Thoracic aorta (tissue), 2 donors: ENCODE results near the gene CD36. TPM values are rescaled to one million over a fixed set of nuclear protein-coding genes. Genes with fewer than 3 reads are reported as not detected.

ENCODE experiments used
- ATAC-seq: fragments of 150-250 bp; one replicate; pipeline ENCODE4 v1.8.0; 2017; ENCODE audit warnings: low read depth; ENCODE audit not compliant: insufficient number of reproducible peaks, low FRiP score
- DNase-seq: peaks from one replicate; pipeline ENCODE4 v3.0.0-alpha.2; 2020; ENCODE audit warnings: low spot score
- H3K27ac ChIP-seq, 2 donors: fragments of 200-600 bp; sonication (generic); 1 replicate in 1 of 2; 2 replicates in 1 of 2; pipeline ENCODE4 v1.5.1; 2016; ENCODE audit warnings: mild to moderate bottlenecking in 2 of 2, moderate library complexity in 2 of 2
- H3K27me3 ChIP-seq: fragments of 200-600 bp; sonication (generic); replicated peaks from 2 replicates; pipeline ENCODE4 v1.6.0; 2016; ENCODE audit warnings: mild to moderate bottlenecking; ENCODE audit not compliant: insufficient read depth
- H3K36me3 ChIP-seq: fragments of 200-600 bp; sonication (generic); one replicate; pipeline ENCODE4 v1.5.1; 2016
- H3K4me1 ChIP-seq, 2 donors: fragments of 200-600 bp; sonication (generic); 1 replicate in 1 of 2; 2 replicates in 1 of 2; pipeline versions ENCODE4 v1.5.1 to v1.6.0; 2016; ENCODE audit warnings: low read depth in 2 of 2, mild to moderate bottlenecking in 1 of 2; ENCODE audit not compliant: control insufficient read depth in 1 of 2
- H3K4me3 ChIP-seq: fragments of 200-600 bp; sonication (generic); 2 replicates; pipeline ENCODE4 v1.5.1; 2016; ENCODE audit warnings: mild to moderate bottlenecking
- H3K9me3 ChIP-seq: fragments of 200-600 bp; sonication (generic); 2 replicates; pipeline ENCODE4 v1.5.1; 2016
- CTCF ChIP-seq: fragments of 200-600 bp; sonication (generic); IDR thresholded peaks from one replicate; pipeline ENCODE4 v1.5.1; 2019; ENCODE audit warnings: antibody characterized with exemption
- total RNA-seq, 2 donors: library from RNA; depleted of rRNA; stranded (reverse); fragments of >200 nt; gene quantifications; one replicate each; pipeline versions ENCODE4 v1.1.0 to v1.2.3, GENCODE V29; 2016

CD36 gene
- total RNA-seq, 2 donors from 2014 or later = 68.6 to 94.8 TPM

- DNase-seq = no peak
- no peak for TF ChIP-seq CTCF
- ATAC-seq = no peak
Measured at GRCh38 chr7:80607136-80607535, 31.3 kb upstream of the CD36 start.

GRCh38 chr7:80608336-80608735 lies 30.1 kb upstream of the CD36 start:
- Histone ChIP-seq H3K4me3 (no peak overlapping the region), H3K27me3 (no peaks in the 10 kb centered on the region), H3K9me3 (no peaks in the 10 kb centered on the region), H3K36me3 (no peaks in the 10 kb centered on the region), H3K4me1 (no peaks in the 10 kb centered on the region), H3K27ac (no peak overlapping the region)
- DNase-seq = no peak
- no peak for ATAC-seq
- no peak for TF ChIP-seq CTCF

More at GRCh38 chr7:80607136-80607535, 31.3 kb upstream of the CD36 start:
- H3K27ac ChIP-seq = no peak overlapping the region
- H3K4me3 ChIP-seq = no peak overlapping the region
- H3K4me1 ChIP-seq = no peaks in the 10 kb centered on the region
- no peaks in the 10 kb centered on the region for H3K27me3 ChIP-seq
- H3K36me3 ChIP-seq = no peaks in the 10 kb centered on the region
- no peaks in the 10 kb centered on the region for H3K9me3 ChIP-seq

DNA sequence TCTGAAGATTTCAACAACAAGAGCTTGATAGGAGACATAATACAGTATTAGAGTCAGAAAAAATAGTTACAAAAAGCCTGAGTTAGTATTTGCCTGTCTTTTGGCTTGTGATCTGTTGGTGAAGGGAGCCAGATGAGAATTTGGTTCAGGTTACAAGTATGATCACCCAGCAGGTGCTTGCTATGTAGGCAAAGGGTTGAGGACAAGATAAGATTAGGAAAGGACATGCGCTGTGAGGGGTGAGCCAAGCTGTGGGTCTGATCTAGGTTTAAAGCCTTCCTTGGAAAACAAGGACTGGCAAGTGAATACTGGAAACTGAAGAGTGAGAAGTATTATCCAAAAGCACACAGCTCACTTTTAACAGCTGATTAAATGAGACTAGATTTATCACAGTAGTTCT lies 28.7 kb upstream of the CD36 start:
- H3K27ac ChIP-seq = no peak overlapping the region
- H3K4me1 ChIP-seq = no peaks in the 10 kb centered on the region
- H3K9me3 ChIP-seq = no peaks in the 10 kb centered on the region
- no peak for TF ChIP-seq CTCF
- H3K27me3 ChIP-seq = no peaks in the 10 kb centered on the region
- H3K36me3 ChIP-seq = no peaks in the 10 kb centered on the region
- ATAC-seq (no peak), DNase-seq (no peak)
- H3K4me3 ChIP-seq = no peak overlapping the region

- Histone ChIP-seq H3K36me3 (no peaks in the 10 kb centered on the region), H3K9me3 (no peaks in the 10 kb centered on the region), H3K4me3 (no peak overlapping the region), H3K4me1 (no peaks in the 10 kb centered on the region), H3K27me3 (no peaks in the 10 kb centered on the region), H3K27ac (no peak overlapping the region)
- ATAC-seq = no peak
- no peak for TF ChIP-seq CTCF
- no peak for DNase-seq
Measured at GRCh38 chr7:80611353-80611752, 27.1 kb upstream of the CD36 start.

DNA sequence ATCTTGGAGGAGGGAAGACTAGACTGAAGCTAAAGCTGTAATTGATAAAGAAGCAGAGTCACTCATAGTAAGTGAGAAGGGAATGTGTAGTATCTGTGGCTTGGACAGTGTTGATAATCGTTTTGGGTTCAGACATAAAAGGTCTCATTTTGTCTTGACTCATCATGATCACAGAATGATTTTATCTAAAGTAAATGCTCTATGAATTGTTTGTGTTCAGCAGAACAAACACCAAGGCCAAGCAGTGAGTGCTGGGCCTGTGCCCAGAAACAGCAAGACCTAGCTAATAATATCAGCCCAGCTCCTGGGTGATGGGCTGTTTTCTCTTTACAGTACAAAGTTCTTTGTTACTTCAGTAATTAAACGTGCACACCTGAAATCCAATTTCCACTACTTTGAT lies 26.7 kb upstream of the CD36 start:
- Histone ChIP-seq H3K27me3 (no peaks in the 10 kb centered on the region), H3K9me3 (no peaks in the 10 kb centered on the region), H3K27ac (no peak overlapping the region), H3K4me3 (no peak overlapping the region), H3K4me1 (no peaks in the 10 kb centered on the region), H3K36me3 (no peaks in the 10 kb centered on the region)
- ATAC-seq = no peak
- no peak for DNase-seq
- no peak for TF ChIP-seq CTCF
